Gastrocnemius medialis (tissue), 4 donors: ENCODE data around the gene TYK2. TPM values are rescaled to one million over a fixed set of nuclear protein-coding genes. Genes with fewer than 3 reads are reported as not detected.

Source experiments
- ATAC-seq, 2 donors: fragments of 150-250 bp; one replicate each; pipeline ENCODE4 v1.9.1; 2016
- DNase-seq, 2 donors: peaks; one replicate each; pipeline ENCODE4 v3.0.0-alpha.2; 2019
- H3K27ac ChIP-seq, 4 donors: fragments of 200-600 bp; sonication (generic); 1 replicate in 1 of 4; 2 replicates in 3 of 4; pipeline ENCODE4 v1.5.1; 2016 to 2018; ENCODE audit warnings: mild to moderate bottlenecking in 2 of 4, moderate library complexity in 1 of 4
- H3K27me3 ChIP-seq, 3 donors: fragments of 200-600 bp; sonication (generic) in 2 of 3; 1 replicate in 1 of 3; 2 replicates in 2 of 3; pipeline versions ENCODE4 v1.5.1 to v1.6.0; 2016 to 2019; ENCODE audit warnings: mild to moderate bottlenecking in 1 of 3, moderate library complexity in 1 of 3
- H3K36me3 ChIP-seq, 2 donors: fragments of 200-600 bp; sonication (generic) in 1 of 2; one replicate each; pipeline ENCODE4 v1.5.1; 2017 to 2018
- H3K4me1 ChIP-seq, 2 donors: fragments of 200-600 bp; sonication (generic) in 1 of 2; one replicate each; pipeline ENCODE4 v1.5.1; 2016 to 2017; ENCODE audit warnings: mild to moderate bottlenecking in 2 of 2
- H3K4me3 ChIP-seq, 4 donors: fragments of 200-600 bp; sonication (generic) in 3 of 4; 1 replicate in 1 of 4; 2 replicates in 3 of 4; pipeline ENCODE4 v1.5.1; 2016 to 2019; ENCODE audit warnings: mild to moderate bottlenecking in 2 of 4
- H3K9me3 ChIP-seq, 3 donors: fragments of 200-600 bp; sonication (generic) in 2 of 3; 1 replicate in 1 of 3; 2 replicates in 2 of 3; pipeline ENCODE4 v1.5.1; 2016 to 2019
- CTCF ChIP-seq, 5 experiments: fragments of 450-650 bp in 3 of 5; fragments of 200-600 bp in 2 of 5; sonication (generic) in 2 of 5; IDR thresholded peaks in 4 of 5; conservative IDR thresholded peaks in 1 of 5; 1 replicate in 4 of 5; 2 replicates in 1 of 5; pipeline ENCODE4 v1.5.1; 2016 to 2019; ENCODE audit warnings: antibody characterized with exemption in 5 of 5, mild to moderate bottlenecking in 3 of 5, moderate library complexity in 3 of 5
- POLR2A ChIP-seq, 2 donors: fragments of 450-650 bp; IDR thresholded peaks; one replicate each; pipeline ENCODE4 v1.6.1; 2017; ENCODE audit warnings: antibody characterized with exemption in 2 of 2, mild to moderate bottlenecking in 2 of 2, moderate library complexity in 2 of 2
- in situ Hi-C, 4 donors: fragments of 200-750 bp; cut with MboI; loops; one replicate each; pipeline versions ENCODE4 v1.15.0 to v1.8.0; 2017; ENCODE audit warnings: low sequenced_read_pairs in 4 of 4
- intact Hi-C: fragments of 100-400 bp; cut with DNase I; formaldehyde crosslinking; loops from one replicate; pipeline ENCODE4 v1.15.1; 2023; ENCODE audit warnings: low total_unique reads
- total RNA-seq, 4 donors: library from RNA; depleted of rRNA; stranded (reverse); fragments of >200 nt; gene quantifications; one replicate each; pipeline versions ENCODE4 v1.1.0 to v1.2.3, GENCODE V29; 2016

Gene TYK2
- total RNA-seq, 4 donors from 2014 or later, result 32.6 to 58.5 (median 50.9) TPM

- peaks cover 0 to 85% of the 10 kb centered on the region in 2 donors for H3K36me3 ChIP-seq
- DNase-seq, result no peak
- H3K27ac ChIP-seq, result no peak overlapping the region
- ATAC-seq, result no peak
- in situ Hi-C loops (no loop called here), intact Hi-C loops (no loop called here)
- H3K4me3 ChIP-seq, result no peak overlapping the region
- no peaks in the 10 kb centered on the region for H3K9me3 ChIP-seq
- H3K4me1 ChIP-seq, result no peaks in the 10 kb centered on the region
- TF ChIP-seq POLR2A (IDR thresholded peaks at IDR 0.05) (no peak), CTCF (IDR thresholded peaks at IDR 0.05 in 4 of 5, conservative IDR thresholded peaks at IDR 0.05 in 1 of 5) (no peak)
- no peaks in the 10 kb centered on the region for H3K27me3 ChIP-seq
Measured at GRCh38 chr19:10364644-10365043, 15.7 kb downstream of the TYK2 start.

- DNase-seq (no peak), ATAC-seq (no peak)
- Histone ChIP-seq H3K36me3 (peaks cover 0 to 92% of the 10 kb centered on the region in 2 donors), H3K27me3 (no peaks in the 10 kb centered on the region), H3K9me3 (no peaks in the 10 kb centered on the region), H3K4me3 (no peak overlapping the region), H3K27ac (no peak overlapping the region), H3K4me1 (no peaks in the 10 kb centered on the region)
- TF ChIP-seq CTCF (IDR thresholded peaks at IDR 0.05 in 4 of 5, conservative IDR thresholded peaks at IDR 0.05 in 1 of 5) (no peak), POLR2A (IDR thresholded peaks at IDR 0.05) (no peak)
- in situ Hi-C loops, result no loop called here
- intact Hi-C loops, result no loop called here
Measured at GRCh38 chr19:10363789-10364281, 16.5 kb downstream of the TYK2 start.

- Histone ChIP-seq H3K36me3 (peaks cover 0 to 94% of the 10 kb centered on the region in 2 donors), H3K9me3 (no peaks in the 10 kb centered on the region), H3K27ac (no peak overlapping the region), H3K4me3 (no peak overlapping the region), H3K27me3 (no peaks in the 10 kb centered on the region), H3K4me1 (no peaks in the 10 kb centered on the region)
- intact Hi-C loops, result no loop called here
- TF ChIP-seq CTCF (IDR thresholded peaks at IDR 0.05 in 4 of 5, conservative IDR thresholded peaks at IDR 0.05 in 1 of 5) (no peak), POLR2A (IDR thresholded peaks at IDR 0.05) (no peak)
- in situ Hi-C loops, result no loop called here
- DNase-seq (no peak), ATAC-seq (no peak)
Measured at GRCh38 chr19:10362259-10362658, 18.1 kb downstream of the TYK2 start.

- in situ Hi-C loops, result no loop called here
- DNase-seq, result no peak
- no peaks in the 10 kb centered on the region for H3K4me1 ChIP-seq
- no peak overlapping the region for H3K4me3 ChIP-seq
- intact Hi-C loops, result no loop called here
- TF ChIP-seq POLR2A (IDR thresholded peaks at IDR 0.05) (no peak), CTCF (IDR thresholded peaks at IDR 0.05 in 4 of 5, conservative IDR thresholded peaks at IDR 0.05 in 1 of 5) (no peak)
- peaks cover 0 to 90% of the 10 kb centered on the region in 2 donors for H3K36me3 ChIP-seq
- H3K9me3 ChIP-seq, result no peaks in the 10 kb centered on the region
- no peak overlapping the region for H3K27ac ChIP-seq
- ATAC-seq, result no peak
- no peaks in the 10 kb centered on the region for H3K27me3 ChIP-seq
Measured at GRCh38 chr19:10361569-10362011, 18.8 kb downstream of the TYK2 start.

- peaks cover 0 to 59% of the 10 kb centered on the region in 2 donors for H3K36me3 ChIP-seq
- no peaks in the 10 kb centered on the region for H3K4me1 ChIP-seq
- ATAC-seq, result no peak
- no peaks in the 10 kb centered on the region for H3K27me3 ChIP-seq
- H3K4me3 ChIP-seq, result no peak overlapping the region
- H3K27ac ChIP-seq, result no peak overlapping the region
- intact Hi-C loops (no loop called here), in situ Hi-C loops (no loop called here)
- no peaks in the 10 kb centered on the region for H3K9me3 ChIP-seq
- DNase-seq, result no peak
- TF ChIP-seq CTCF (IDR thresholded peaks at IDR 0.05 in 4 of 5, conservative IDR thresholded peaks at IDR 0.05 in 1 of 5) (no peak), POLR2A (IDR thresholded peaks at IDR 0.05) (no peak)
Measured at GRCh38 chr19:10356431-10356830, 23.9 kb downstream of the TYK2 start.
